AG10803 (cell line): Measurements from ENCODE around the gene SFMBT2.

Source experiments
- DNase-seq: peaks from one replicate; pipeline ENCODE4 v3.0.0; 2010; ENCODE audit warnings: low read depth
- H3K4me3 ChIP-seq: 2 replicates; pipeline ENCODE4 v1.5.1; 2011; ENCODE audit warnings: mild to moderate bottlenecking, low read length, control low read depth
- CTCF ChIP-seq: conservative IDR thresholded peaks from 2 replicates; pipeline ENCODE4 v1.5.1; 2011; ENCODE audit warnings: mild to moderate bottlenecking, low read length, control low read depth, inconsistent platforms

SFMBT2 gene

GRCh38 chr10:7306616-7307015 lies 104.2 kb downstream of the SFMBT2 start:
- no peak for DNase-seq
- no peak overlapping the region for H3K4me3 ChIP-seq
- no peak for TF ChIP-seq CTCF

- no peak overlapping the region for H3K4me3 ChIP-seq
- TF ChIP-seq CTCF: no peak
- DNase-seq: no peak
Measured at GRCh38 chr10:7306147-7306546, 104.7 kb downstream of the SFMBT2 start.

- TF ChIP-seq CTCF: no peak
- no peak for DNase-seq
- no peak overlapping the region for H3K4me3 ChIP-seq
Measured at GRCh38 chr10:7305053-7305452, 105.8 kb downstream of the SFMBT2 start.

GRCh38 chr10:7304110-7304509 lies 106.7 kb downstream of the SFMBT2 start:
- no peak overlapping the region for H3K4me3 ChIP-seq
- no peak for DNase-seq
- TF ChIP-seq CTCF: no peak

GRCh38 chr10:7302930-7303557 lies 107.8 kb downstream of the SFMBT2 start:
- H3K4me3 ChIP-seq: no peak overlapping the region
- TF ChIP-seq CTCF: no peak

GRCh38 chr10:7302392-7302906 lies 108.4 kb downstream of the SFMBT2 start:
- no peak overlapping the region for H3K4me3 ChIP-seq
- DNase-seq: no peak
- TF ChIP-seq CTCF: no peak

More at GRCh38 chr10:7302930-7303557, 107.8 kb downstream of the SFMBT2 start:
- no peak for DNase-seq

GRCh38 chr10:7301006-7301778 lies 109.6 kb downstream of the SFMBT2 start:
- DNase-seq: no peak
- TF ChIP-seq CTCF: no peak

More at GRCh38 chr10:7301006-7301778, 109.6 kb downstream of the SFMBT2 start:
- no peak overlapping the region for H3K4me3 ChIP-seq
